ENCODE data around the gene PLEKHH2.

- no peak for TF ChIP-seq POLR2A (IDR thresholded peaks at IDR 0.05)
- no peak for TF ChIP-seq CTCF (IDR thresholded peaks at IDR 0.05)
- no peak for TF ChIP-seq POLR2AphosphoS5 (IDR thresholded peaks at IDR 0.05; ENCODE audit: insufficient read depth in 1 of 2, low read depth in 1 of 2)
Measured at GRCh38 chr2:43715300-43716098, 78.4 kb downstream of the PLEKHH2 start.
